WI38 (cell line): Measurements from ENCODE around the gene WARS2.
"Not testable (repeated sequence)": the region's sequence is repeated elsewhere in the genome, so short reads cannot be mapped to it uniquely, and the experiment has no call there.

ENCODE experiments used
- H3K4me3 ChIP-seq: 2 replicates; pipeline ENCODE4 v1.5.1; 2011; ENCODE audit warnings: low read depth, mild to moderate bottlenecking, control low read depth, low read length
- CTCF ChIP-seq: IDR thresholded peaks from 2 replicates; pipeline ENCODE4 v1.5.1; 2012; ENCODE audit warnings: low read depth, mild to moderate bottlenecking, control low read depth, low read length

WARS2 gene

DNA sequence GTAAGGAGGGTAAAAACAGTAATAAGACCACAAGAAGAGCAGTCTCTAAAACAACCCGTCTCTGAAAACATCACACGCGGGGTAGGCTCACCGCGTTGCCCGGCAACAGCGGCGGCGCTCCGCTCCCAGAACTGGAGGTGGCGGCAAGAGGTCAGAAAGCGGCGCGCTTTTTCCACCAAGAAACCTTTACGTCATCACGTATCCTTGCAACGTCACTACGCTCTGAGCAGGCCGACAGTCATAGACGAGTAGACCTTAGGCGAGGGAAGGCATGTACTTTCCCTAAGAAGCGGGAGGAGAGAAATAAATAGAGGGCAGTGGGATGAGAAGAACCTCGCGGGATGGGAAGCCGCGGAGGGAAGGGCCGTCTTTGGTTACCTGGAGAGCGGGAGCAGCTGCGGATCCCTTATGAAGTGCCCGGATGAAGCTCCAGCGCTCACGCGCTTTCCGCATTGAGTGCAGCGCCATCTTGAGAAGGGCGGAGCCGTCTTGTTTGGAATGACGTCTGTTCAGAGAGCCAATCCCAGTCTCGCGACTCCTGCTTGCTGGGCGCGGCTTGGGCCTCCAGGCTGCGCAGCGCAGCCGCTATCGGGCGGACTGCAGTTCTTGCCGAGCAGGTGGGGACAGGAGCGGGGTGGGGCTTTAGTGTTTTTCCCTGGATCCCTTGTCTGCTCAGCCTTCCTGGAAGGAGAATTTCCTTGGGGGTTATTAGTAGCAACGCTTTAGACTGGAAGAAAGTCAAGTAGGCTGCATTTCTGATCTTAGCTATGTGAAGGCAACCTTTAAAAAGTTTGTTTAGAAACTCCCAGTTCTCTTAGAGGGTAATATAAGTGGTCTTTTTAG, at the start of gene WARS2:
Gene WARS2 (minus strand): TSS at position 477 of the 843 bp plus-strand sequence. CDS start 9 bp downstream, at position 468.
- peak within 1 kb of the TSS; percentile 80 for H3K4me3 ChIP-seq
- TF ChIP-seq CTCF = no peak

DNA sequence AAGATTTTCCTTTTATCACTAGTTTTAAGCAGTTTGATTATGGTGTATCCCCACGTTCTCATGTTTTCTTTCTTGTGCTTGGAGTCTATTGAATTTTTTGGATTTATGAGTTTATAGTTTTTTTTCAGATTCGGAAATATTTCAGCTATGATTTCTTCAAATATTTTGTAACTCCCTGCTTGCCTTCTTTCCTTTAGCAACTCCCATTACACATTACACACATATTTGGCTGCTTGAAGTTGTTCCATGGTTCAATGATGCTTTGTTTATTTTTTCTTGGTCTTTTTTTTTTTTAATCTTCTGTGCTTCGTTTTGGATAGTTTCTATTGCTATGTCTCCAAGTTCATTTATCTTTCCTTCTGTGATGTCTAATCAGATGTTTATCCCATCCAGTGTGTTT, 48.5 kb upstream of the WARS2 start:
- H3K4me3 ChIP-seq = no peak overlapping the region
- TF ChIP-seq CTCF = no peak

- TF ChIP-seq CTCF = no peak
- H3K4me3 ChIP-seq = no peak overlapping the region
These were observed 47.0 kb upstream of the WARS2 start for GRCh38 chr1:119187416-119187815.

GRCh38 chr1:119186471-119186870, 46.0 kb upstream of the WARS2 start:
- TF ChIP-seq CTCF = no peak

DNA sequence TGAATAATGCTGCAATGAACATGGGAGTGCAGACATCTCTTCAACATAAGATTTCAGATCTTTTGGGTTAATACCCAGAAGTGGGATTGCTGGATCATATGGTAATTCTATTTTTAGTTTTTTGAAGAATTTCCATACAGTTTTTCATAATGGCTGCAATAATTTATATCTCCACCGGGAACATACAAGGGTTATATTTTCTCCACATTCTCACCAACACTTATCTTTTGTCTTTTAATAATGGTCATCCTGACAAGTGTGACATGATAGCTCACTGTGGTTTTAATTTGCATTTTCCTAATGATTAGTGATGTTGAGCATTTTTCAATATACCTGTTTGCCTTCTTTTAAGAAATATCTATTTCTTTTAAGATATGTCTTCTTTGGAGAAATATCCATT, 44.5 kb upstream of the WARS2 start:
- TF ChIP-seq CTCF = no peak
- H3K4me3 ChIP-seq = no peak overlapping the region

More at GRCh38 chr1:119186471-119186870, 46.0 kb upstream of the WARS2 start:
- no peak overlapping the region for H3K4me3 ChIP-seq

- H3K4me3 ChIP-seq = no peak overlapping the region
- TF ChIP-seq CTCF = no peak
These were observed 40.8 kb upstream of the WARS2 start for GRCh38 chr1:119181218-119181617.

DNA sequence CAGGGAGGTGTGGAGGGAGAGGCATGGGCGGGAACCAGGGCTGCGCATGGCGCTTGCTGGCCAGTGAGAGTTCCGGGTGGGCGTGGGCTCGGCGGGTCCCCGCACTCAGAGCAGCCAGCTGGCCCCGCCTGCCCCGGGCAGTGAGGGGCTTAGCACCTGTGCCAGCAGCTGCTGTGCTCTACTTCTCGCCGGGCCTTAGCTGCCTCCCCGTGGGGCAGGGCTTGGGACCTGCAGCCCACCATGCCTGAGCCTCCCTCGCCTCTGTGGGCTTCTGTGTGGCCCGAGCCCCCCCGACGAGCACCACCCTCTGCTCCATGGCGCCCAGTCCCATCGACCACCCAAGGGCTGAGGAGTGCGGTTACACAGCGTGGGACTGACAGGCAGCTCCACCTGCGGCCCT, 38.6 kb upstream of the WARS2 start:
- no peak overlapping the region for H3K4me3 ChIP-seq
- TF ChIP-seq CTCF = no peak

- not testable (repeated sequence) for H3K4me3 ChIP-seq
These were observed 32.5 kb upstream of the WARS2 start for GRCh38 chr1:119172927-119173326.

DNA sequence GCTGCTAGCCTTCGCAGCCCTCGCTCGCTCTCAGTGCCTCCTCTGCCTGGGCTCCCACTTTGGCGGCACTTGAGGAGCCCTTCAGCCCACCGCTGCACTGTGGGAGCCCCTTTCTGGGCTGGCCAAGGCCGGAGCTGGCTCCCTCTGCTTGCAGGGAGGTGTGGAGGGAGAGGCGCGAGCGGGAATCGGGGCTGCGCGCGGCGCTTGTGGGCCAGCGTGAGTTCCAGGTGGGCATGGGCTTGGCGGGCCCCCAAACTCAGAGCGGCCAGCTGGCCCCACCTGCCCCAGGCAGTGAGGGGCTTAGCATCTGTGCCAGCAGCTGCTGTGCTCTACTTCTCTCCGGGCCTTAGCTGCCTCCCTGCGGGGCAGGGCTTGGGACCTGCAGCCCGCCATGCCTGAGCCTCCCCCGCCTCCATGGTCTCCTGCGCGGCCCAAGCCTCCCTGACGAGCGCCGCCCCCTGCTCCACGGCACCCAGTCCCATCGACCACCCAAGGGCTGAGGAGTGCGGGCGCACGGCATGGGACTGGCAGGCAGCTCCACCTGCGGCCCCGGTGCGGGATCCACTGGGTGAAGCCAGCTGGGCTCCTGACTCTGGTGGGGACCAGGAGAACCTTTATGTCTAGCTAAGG, 31.0 kb upstream of the WARS2 start:
- not testable (repeated sequence) for H3K4me3 ChIP-seq
